ENCODE data around the gene CPT1C.

GRCh38 chr19:49651820-49652550, 38.9 kb upstream of the CPT1C start:
- TF ChIP-seq POLR2A (IDR thresholded peaks at IDR 0.05; ENCODE audit: low read length) (no peak), GATA1 (IDR thresholded peaks at IDR 0.05; ENCODE audit: low read depth, low read length) (no peak)

Measured in erythroblast (primary cell).